GM12878 (cell line): ENCODE data around the gene IVD. TPM values are rescaled to one million over a fixed set of nuclear protein-coding genes. Genes with fewer than 3 reads are reported as not detected.

Source experiments
- BMI1 ChIP-seq: fragments of 450-650 bp; IDR thresholded peaks from 2 replicates; pipeline ENCODE4 v1.6.1; 2016; ENCODE audit warnings: mild to moderate bottlenecking, moderate library complexity, borderline replicate concordance
- E2F8 ChIP-seq: fragments of 450-650 bp; IDR thresholded peaks from 2 replicates; pipeline ENCODE4 v1.6.1; 2018; ENCODE audit warnings: mild to moderate bottlenecking, low read depth, moderate library complexity; ENCODE audit not compliant: partially characterized antibody
- ELK1 ChIP-seq: IDR thresholded peaks from 2 replicates; pipeline ENCODE4 v1.6.1; 2012; ENCODE audit warnings: low read depth, low read length, improper control_type of control experiment
- EZH2 ChIP-seq: IDR thresholded peaks from 2 replicates; pipeline ENCODE4 v1.6.1; 2012; ENCODE audit warnings: low read depth, mild to moderate bottlenecking, control low read depth, inconsistent platforms, low read length, borderline replicate concordance; ENCODE audit not compliant: control insufficient read depth
- IKZF2 ChIP-seq, 2 experiments: fragments of 450-650 bp; IDR thresholded peaks; 2 replicates each; pipeline ENCODE4 v1.6.1; 2017; ENCODE audit warnings: mild to moderate bottlenecking in 2 of 2, moderate library complexity in 2 of 2
- IRF3 ChIP-seq: fragments of 450-650 bp; IDR thresholded peaks from 2 replicates; pipeline ENCODE4 v1.6.1; 2014; ENCODE audit warnings: mild to moderate bottlenecking
- MEF2A ChIP-seq: IDR thresholded peaks from 2 replicates; pipeline ENCODE4 v1.6.1; 2011; ENCODE audit warnings: low read depth, mild to moderate bottlenecking, low read length, moderate library complexity; ENCODE audit not compliant: insufficient read depth
- MEF2B ChIP-seq: fragments of 450-650 bp; IDR thresholded peaks from 2 replicates; pipeline ENCODE4 v1.6.1; 2018; ENCODE audit warnings: mild to moderate bottlenecking, moderate library complexity; ENCODE audit not compliant: partially characterized antibody, poor library complexity, severe bottlenecking
- MTA2 ChIP-seq: fragments of 450-650 bp; IDR thresholded peaks from 2 replicates; pipeline ENCODE4 v1.6.1; 2016; ENCODE audit warnings: low read depth, mild to moderate bottlenecking, moderate library complexity
- NFYA ChIP-seq: IDR thresholded peaks from 2 replicates; pipeline ENCODE4 v1.6.1; 2011; ENCODE audit warnings: low read depth, mild to moderate bottlenecking, low read length, improper control_type of control experiment, borderline replicate concordance
- POU2F2 ChIP-seq: IDR thresholded peaks from 3 replicates; pipeline ENCODE4 v1.6.1; 2011; ENCODE audit warnings: low read depth, mild to moderate bottlenecking, low read length, borderline replicate concordance
- RELB ChIP-seq: fragments of 450-650 bp; IDR thresholded peaks from 2 replicates; pipeline ENCODE4 v1.6.1; 2017; ENCODE audit warnings: low read depth, mild to moderate bottlenecking, moderate library complexity
- SKIL ChIP-seq: fragments of 450-650 bp; IDR thresholded peaks from 2 replicates; pipeline ENCODE4 v1.6.1; 2017; ENCODE audit warnings: mild to moderate bottlenecking, low read depth, inconsistent platforms; ENCODE audit not compliant: poor library complexity, severe bottlenecking
- SMC3 ChIP-seq: IDR thresholded peaks from 2 replicates; pipeline ENCODE4 v1.6.1; 2011; ENCODE audit warnings: low read length, improper control_type of control experiment, borderline replicate concordance
- STAT3 ChIP-seq: IDR thresholded peaks from 2 replicates; pipeline ENCODE4 v1.6.1; 2011; ENCODE audit warnings: low read depth, low read length, improper control_type of control experiment
- TCF3 ChIP-seq: IDR thresholded peaks from 2 replicates; pipeline ENCODE4 v1.6.1; 2012; ENCODE audit warnings: low read depth, mild to moderate bottlenecking, low read length, borderline replicate concordance; ENCODE audit not compliant: insufficient read depth
- WRNIP1 ChIP-seq: IDR thresholded peaks from 2 replicates; pipeline ENCODE4 v1.6.1; 2011; ENCODE audit warnings: low read depth, low read length, improper control_type of control experiment, borderline replicate concordance
- polyA plus RNA-seq, 11 experiments: library from polyadenylated mRNA; depleted of rRNA in 4 of 11; unstranded in 6 of 11; stranded (reverse) in 5 of 11; fragments of >200 nt; fragmentation: Nextera tagmentation in 4 of 11; fragmentation: Illumina TruSeq in 1 of 11; extraction: Ambion mirVana in 4 of 11; extraction: Trizol in 1 of 11; gene quantifications; 1 replicate in 1 of 11; 2 replicates in 10 of 11; pipeline versions ENCODE4 v1.2.1 to v1.2.3, GENCODE V29; 2011 to 2016; ENCODE audit warnings: inconsistent platforms in 2 of 11, missing spikeins in 2 of 11, low read depth in 1 of 11
- total RNA-seq, 4 experiments: library from RNA; depleted of rRNA in 3 of 4; stranded (reverse); fragments of >200 nt in 3 of 4; fragmentation: Illumina TruSeq in 1 of 4; extraction: Trizol in 1 of 4; gene quantifications; 2 replicates each; pipeline versions ENCODE4 v1.2.1 to v1.2.3, GENCODE V29; 2013 to 2021

The IVD gene
- total and polyA plus RNA-seq, 10 of the 15 experiments (the other 5 are each of a cell fraction or from before 2014, with no cell fraction given), result 5.3 to 59.8 (median 45.7) TPM

GRCh38 chr15:40405501-40406381 lies at the start of gene IVD (continued):
- TF ChIP-seq E2F8 (no peak), POU2F2 (peak; percentile 65; the same call in 2 of the 3 replicates), NFYA (peak; percentile 58; the same call in 1 of the 2 replicates), IKZF2 (IDR thresholded peaks at IDR 0.05) (no peak), WRNIP1 (no peak), SKIL (no peak), STAT3 (no peak), BMI1 (no peak), SMC3 (no peak), ELK1 (no peak), EZH2 (no peak), TCF3 (0 out of 2 replicates have a peak, but pooled peaks have one; percentile 30), IRF3 (peak; percentile 84), MEF2A (no peak), RELB (0 out of 2 replicates have a peak, but pooled peaks have one; percentile 47), MEF2B (no peak), MTA2 (no peak)
